WTC11 (cell line): ENCODE measurements around the gene HMGCS1.

Experiments
- CREB1 ChIP-seq: sonication (generic); formaldehyde crosslinking; IDR thresholded peaks from 2 replicates; pipeline ENCODE4 v1.8.0; 2023; ENCODE audit warnings: mild to moderate bottlenecking, missing genetic modification reagents
- TF ChIP-seq, protein P1 (sequence below): fragments of 200-600 bp; IDR thresholded peaks from 2 replicates; pipeline ENCODE4 v1.8.0; 2022; ENCODE audit warnings: antibody characterized with exemption

GRCh38 chr5:43304525-43304924 lies 8.7 kb downstream of the HMGCS1 start:
- TF ChIP-seq CREB1 (CRISPR knock-in tag): no peak
- TF ChIP-seq, protein P1, sequence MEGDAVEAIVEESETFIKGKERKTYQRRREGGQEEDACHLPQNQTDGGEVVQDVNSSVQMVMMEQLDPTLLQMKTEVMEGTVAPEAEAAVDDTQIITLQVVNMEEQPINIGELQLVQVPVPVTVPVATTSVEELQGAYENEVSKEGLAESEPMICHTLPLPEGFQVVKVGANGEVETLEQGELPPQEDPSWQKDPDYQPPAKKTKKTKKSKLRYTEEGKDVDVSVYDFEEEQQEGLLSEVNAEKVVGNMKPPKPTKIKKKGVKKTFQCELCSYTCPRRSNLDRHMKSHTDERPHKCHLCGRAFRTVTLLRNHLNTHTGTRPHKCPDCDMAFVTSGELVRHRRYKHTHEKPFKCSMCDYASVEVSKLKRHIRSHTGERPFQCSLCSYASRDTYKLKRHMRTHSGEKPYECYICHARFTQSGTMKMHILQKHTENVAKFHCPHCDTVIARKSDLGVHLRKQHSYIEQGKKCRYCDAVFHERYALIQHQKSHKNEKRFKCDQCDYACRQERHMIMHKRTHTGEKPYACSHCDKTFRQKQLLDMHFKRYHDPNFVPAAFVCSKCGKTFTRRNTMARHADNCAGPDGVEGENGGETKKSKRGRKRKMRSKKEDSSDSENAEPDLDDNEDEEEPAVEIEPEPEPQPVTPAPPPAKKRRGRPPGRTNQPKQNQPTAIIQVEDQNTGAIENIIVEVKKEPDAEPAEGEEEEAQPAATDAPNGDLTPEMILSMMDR: no peak
